AG20443 (cell line): ENCODE results near the gene CORIN.
A peak's percentile ranks its signal among the peaks of the same experiment; 100 is the strongest.

Experiments
- DNase-seq: peaks from one replicate; pipeline ENCODE4 v3.0.0; 2012; ENCODE audit warnings: low spot score, mixed read lengths

Gene CORIN

GRCh38 chr4:47837908-47838294 is at the start of gene CORIN:
Gene CORIN (minus strand): TSS chr4:47838067. CDS start chr4:47837949, 118 bp downstream.
- DNase-seq = no peak

DNA sequence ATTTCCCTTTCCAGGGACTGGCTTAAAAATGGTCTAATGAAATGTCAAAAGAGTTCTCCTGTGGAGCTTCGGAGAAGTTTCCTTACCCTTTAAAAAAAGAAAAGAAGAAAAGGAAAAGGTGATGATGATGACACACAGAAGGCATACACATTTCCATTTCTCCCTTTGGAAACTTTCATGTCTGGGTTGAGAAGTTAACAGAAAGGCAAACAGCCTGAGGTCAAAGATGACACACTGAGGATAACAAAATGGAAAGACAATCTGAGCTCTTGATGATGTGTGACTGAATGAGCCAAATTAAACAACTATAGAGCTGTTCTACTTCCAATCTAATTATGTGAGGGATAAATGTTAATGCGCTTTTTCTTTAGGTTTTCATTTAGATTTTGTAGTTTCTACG is 44.4 kb upstream of the CORIN start:
- no peak for DNase-seq

- DNase-seq = no peak
Observed at GRCh38 chr4:47879458-47879857, 41.6 kb upstream of the CORIN start.

GRCh38 chr4:47876784-47877546 is 39.1 kb upstream of the CORIN start:
- DNase-seq = no peak

- DNase-seq = no peak
Observed at GRCh38 chr4:47876310-47876709, 38.4 kb upstream of the CORIN start.

DNA sequence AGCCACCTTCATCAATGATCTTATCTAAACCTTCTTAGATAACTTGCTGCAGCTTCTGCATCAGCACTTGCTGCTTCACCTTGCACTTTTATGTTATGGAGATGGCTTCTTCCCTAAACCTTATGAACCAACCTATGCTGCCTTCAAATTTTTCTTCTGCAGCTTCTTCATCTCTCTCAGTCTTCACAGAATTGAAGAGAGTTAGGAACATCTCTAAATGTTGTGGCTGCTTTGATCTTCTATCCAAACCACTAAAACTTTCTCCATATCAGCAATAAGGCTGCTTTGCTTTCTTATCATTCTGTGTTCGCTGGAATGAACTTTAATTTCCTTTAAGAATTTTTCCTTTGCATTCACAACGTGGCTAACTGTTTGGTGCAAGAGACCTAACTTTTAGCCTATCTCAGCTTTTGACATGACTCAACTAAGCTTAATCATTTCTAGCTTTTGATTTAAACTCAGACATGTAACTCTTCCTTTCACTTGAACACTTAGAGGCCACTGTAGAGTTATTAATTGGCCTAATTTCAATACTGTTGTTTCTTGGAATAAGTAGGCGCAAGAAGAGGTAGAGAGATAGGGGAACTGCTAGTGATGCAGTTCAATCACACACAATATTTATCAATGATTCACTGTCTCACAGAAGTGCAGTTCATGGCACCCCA is 36.1 kb upstream of the CORIN start:
- no peak for DNase-seq

DNA sequence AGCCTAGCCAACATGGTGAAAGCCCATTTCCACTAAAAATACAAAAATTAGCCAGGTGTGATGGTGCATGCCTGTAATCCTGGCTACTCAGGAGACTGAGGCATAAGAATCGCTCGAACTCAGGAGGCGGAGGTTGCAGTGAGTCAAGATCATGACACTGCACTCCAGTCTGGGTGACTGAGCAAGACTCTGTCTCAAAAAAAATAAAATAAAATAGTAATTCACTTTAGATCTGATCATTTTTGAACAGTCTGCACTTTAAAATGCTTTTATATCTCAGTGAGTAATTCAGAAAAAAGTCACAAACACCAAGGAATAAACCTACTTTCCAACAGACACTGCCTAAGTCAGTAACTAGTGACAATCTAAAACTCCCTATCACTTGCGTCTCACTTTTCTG is 25.6 kb upstream of the CORIN start:
- DNase-seq = no peak

- peak; percentile 33 for DNase-seq
Observed at GRCh38 chr4:47862297-47862696, 24.4 kb upstream of the CORIN start.

GRCh38 chr4:47860305-47860704 is 22.4 kb upstream of the CORIN start:
- DNase-seq = no peak

DNA sequence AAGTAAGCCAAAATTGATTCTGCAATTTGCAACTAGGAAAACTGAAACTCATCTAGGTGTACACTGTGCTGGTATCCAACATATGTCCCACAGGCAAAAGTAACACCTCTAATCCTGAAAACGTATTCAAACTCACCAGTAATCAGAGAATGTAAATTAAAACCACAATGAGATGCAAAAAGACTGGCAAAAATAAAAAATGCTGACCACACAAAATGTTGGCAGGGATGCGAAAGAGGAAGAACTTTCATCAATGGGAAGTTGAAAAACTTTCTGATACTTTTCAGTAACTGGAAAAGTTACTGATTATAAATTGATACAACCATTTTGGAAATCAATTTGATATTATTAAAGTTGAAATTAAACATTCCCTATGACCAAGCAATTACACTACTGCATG is 20.1 kb upstream of the CORIN start:
- no peak for DNase-seq

DNA sequence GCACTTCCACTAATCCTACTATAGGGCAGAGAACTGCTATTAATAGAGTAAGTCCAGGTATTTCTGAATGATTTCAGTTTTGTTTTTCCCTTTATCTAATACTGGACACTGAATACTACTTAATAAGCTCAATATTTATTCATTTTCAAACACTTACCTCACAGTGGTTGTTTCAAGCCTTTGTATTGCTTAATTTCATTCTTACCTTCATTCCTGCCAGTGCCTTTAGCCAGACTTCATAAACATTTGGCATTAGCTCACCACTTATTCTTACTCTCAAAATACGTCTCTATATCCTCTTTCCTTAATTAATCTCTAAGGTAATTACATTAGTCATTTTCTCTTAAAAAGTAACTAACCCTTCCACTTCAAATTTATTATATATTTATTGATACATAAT is 18.8 kb upstream of the CORIN start:
- no peak for DNase-seq

- DNase-seq = peak; percentile 62
Observed at GRCh38 chr4:47855350-47855749, 17.5 kb upstream of the CORIN start.

- no peak for DNase-seq
Observed at GRCh38 chr4:47852136-47852535, 14.3 kb upstream of the CORIN start.

DNA sequence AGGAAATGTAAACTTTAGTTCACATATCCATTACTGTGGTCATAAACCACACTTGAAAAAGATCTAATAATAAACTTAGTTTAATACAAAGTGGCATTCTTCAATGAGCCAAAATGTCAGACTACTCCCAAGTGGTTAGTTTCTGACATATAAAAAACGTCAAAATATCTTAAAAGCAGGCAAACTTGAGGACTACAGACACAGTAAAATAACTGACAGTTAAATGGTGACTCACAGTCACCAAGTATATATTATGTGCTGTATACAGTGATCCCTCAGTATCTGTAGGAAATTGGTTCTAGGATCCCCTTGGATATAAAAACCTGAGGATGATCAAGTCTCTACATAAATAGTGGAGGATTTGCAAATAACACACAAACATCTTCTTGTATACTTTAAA is 11.6 kb upstream of the CORIN start:
- no peak for DNase-seq

DNA sequence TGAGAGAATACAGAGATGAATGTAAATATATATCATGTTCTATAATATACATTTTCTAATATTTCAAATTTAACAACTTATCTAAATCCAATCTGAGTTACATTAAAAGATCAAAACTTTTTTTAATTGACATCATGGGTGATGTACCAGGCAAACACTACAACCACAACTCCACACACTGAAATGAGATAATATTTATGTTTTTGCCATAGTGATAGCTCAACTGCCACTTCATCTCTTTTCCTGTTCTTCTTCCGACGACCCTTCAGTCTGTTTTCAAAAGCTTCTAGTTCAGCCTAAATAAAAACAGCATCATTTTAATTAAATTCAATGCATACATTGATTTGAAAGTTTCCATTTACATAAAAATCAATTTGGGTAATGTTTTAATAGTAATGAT is 10.2 kb upstream of the CORIN start:
- DNase-seq = no peak

- no peak for DNase-seq
Observed at GRCh38 chr4:47842985-47843384, 5.1 kb upstream of the CORIN start.

DNA sequence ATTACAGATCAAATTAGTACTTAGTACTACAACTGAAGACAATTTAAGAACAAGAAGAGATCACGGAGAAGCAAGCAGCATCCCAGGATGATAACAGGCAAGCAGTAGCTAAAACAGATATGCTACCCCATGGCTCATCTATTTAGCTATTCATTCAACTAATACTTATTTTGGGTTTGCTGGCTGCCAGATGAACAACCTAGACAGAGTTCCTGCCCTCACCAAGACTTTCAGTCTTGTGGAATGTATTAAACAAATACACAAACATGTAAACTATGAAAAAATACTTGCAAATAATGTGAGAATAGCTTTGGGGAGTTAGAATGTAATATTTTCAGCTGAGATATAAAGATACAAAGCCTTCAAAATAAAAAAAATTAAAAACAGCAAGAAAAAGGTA is 2.4 kb upstream of the CORIN start:
- DNase-seq = no peak

DNA sequence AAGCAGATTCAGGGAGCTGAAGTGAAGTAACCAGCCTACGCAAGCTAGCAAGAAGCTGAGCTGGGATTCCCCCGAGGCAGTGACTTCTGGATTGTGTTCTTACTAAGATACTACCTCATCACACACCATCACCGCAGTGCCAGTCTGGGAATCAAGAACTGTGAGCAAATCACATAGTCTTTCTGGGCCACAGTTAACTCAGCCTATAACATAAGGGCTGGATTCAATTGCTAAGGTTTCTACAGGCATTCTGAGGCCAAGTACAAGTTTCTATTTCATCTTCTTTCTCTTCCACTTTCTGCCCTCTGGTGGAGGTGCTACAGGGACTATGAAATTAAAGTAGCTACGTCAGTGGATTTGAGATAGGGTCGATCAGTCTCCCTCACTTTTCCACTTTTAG is 1.4 kb upstream of the CORIN start:
- DNase-seq = no peak

GRCh38 chr4:47838445-47838844 is 578 bp upstream of the CORIN start:
- no peak for DNase-seq

GRCh38 chr4:47837094-47837907 is 566 bp downstream of the CORIN start:
- peak; percentile 39 for DNase-seq

DNA sequence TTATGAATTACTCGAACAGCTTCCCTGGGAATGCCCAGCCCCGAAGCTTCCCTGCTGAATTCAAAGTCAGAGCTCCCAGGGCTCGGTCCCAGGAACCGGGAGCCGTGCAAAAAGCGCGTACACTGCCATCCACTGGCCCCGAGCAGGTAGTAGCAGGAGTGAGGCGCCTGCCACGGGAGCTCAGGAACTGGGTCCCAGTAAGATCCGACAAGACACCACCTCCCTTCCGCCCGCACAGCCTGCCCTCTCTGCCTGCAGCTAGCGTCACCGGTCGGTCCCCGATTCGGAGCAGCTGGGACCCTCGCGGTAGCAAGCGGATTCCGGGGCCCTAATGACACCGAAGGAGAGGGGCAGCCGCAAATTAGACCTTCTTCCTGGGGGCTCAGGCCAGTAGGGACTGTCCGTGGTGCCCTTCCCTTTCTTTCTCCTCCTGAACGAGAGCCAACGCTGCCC is 1.2 kb downstream of the CORIN start:
- DNase-seq = peak; percentile 90

- DNase-seq = no peak
Observed at GRCh38 chr4:47835494-47835893, 2.4 kb downstream of the CORIN start.
